Measurements from ENCODE around the gene SLC38A8. TPM values are rescaled to one million over a fixed set of nuclear protein-coding genes. Genes with fewer than 3 reads are reported as not detected.

Gene SLC38A8
- total and polyA plus RNA-seq, 4 donors: 0.08 to 1.0 (median 0.32) TPM

- H3K36me3 ChIP-seq (ENCODE audit: control insufficient read depth in 4 of 4, insufficient read depth in 3 of 4, low read depth in 1 of 4, low read length in 3 of 4): peaks cover 18 to 97% (median 69%) of the 10 kb centered on the region in 4 donors
- no peak overlapping the region for H3K4me3 ChIP-seq (ENCODE audit: low read depth in 1 of 3, low read length in 3 of 3)
- TF ChIP-seq TAF1 (conservative IDR thresholded peaks at IDR 0.05) (no peak), GABPA (IDR thresholded peaks at IDR 0.05 in 1 of 2, conservative IDR thresholded peaks at IDR 0.05 in 1 of 2) (no peak), JUND (IDR thresholded peaks at IDR 0.05) (no peak), SP1 (IDR thresholded peaks at IDR 0.05) (no peak), RAD21 (IDR thresholded peaks at IDR 0.05) (no peak), HNF4G (IDR thresholded peaks at IDR 0.05) (no peak), ATF3 (IDR thresholded peaks at IDR 0.05) (no peak)
- H3K9ac ChIP-seq (ENCODE audit: low read depth in 1 of 2, low read length in 2 of 2): no peak overlapping the region
- no peak overlapping the region for H3K27ac ChIP-seq (ENCODE audit: low read depth in 1 of 2, low read length in 2 of 2)
- H3K9me3 ChIP-seq (ENCODE audit: control insufficient read depth in 4 of 4, low read length in 3 of 4): no peaks in the 10 kb centered on the region
- no peaks in the 10 kb centered on the region for H3K4me1 ChIP-seq (ENCODE audit: control insufficient read depth in 4 of 4, insufficient read depth in 4 of 4, low read length in 3 of 4)
- H3K27me3 ChIP-seq (ENCODE audit: control insufficient read depth in 4 of 4, insufficient read depth in 4 of 4, low read length in 3 of 4): no peaks in the 10 kb centered on the region
- DNase-seq (ENCODE audit: low spot score): no peak
- 92% methylated on average over 7 of the region's 7 CpGs for WGBS
Measured at GRCh38 chr16:84056933-84057332, 14.3 kb upstream of the SLC38A8 start.

GRCh38 chr16:84055801-84056634 is 13.4 kb upstream of the SLC38A8 start:
- no peaks in the 10 kb centered on the region for H3K27me3 ChIP-seq (ENCODE audit: control insufficient read depth in 4 of 4, insufficient read depth in 4 of 4, low read length in 3 of 4)
- DNase-seq (ENCODE audit: low spot score): no peak
- H3K27ac ChIP-seq (ENCODE audit: low read depth in 1 of 2, low read length in 2 of 2): no peak overlapping the region
- no peak overlapping the region for H3K4me3 ChIP-seq (ENCODE audit: low read depth in 1 of 3, low read length in 3 of 3)
- H3K36me3 ChIP-seq (ENCODE audit: control insufficient read depth in 4 of 4, insufficient read depth in 3 of 4, low read depth in 1 of 4, low read length in 3 of 4): peaks cover 16 to 90% (median 63%) of the 10 kb centered on the region in 4 donors
- no peak for TF ChIP-seq EGR1 (IDR thresholded peaks at IDR 0.05; ENCODE audit: low read depth in 2 of 2)
- no peak for TF ChIP-seq CTCF (IDR thresholded peaks at IDR 0.05; ENCODE audit: low read depth, low read length, missing input control)
- no peak for TF ChIP-seq ATF3 (IDR thresholded peaks at IDR 0.05)
- TF ChIP-seq FOXA1 (IDR thresholded peaks at IDR 0.05): no peak
- TF ChIP-seq HNF4G (IDR thresholded peaks at IDR 0.05): no peak
- no peak for TF ChIP-seq FOXA2 (IDR thresholded peaks at IDR 0.05)
- TF ChIP-seq RXRA (IDR thresholded peaks at IDR 0.05): no peak
- no peak for TF ChIP-seq YY1 (IDR thresholded peaks at IDR 0.05)
- no peak for TF ChIP-seq REST (IDR thresholded peaks at IDR 0.05)
- no peak for TF ChIP-seq HNF4A (conservative IDR thresholded peaks at IDR 0.05)
- no peak for TF ChIP-seq TAF1 (conservative IDR thresholded peaks at IDR 0.05)
- no peaks in the 10 kb centered on the region for H3K4me1 ChIP-seq (ENCODE audit: control insufficient read depth in 4 of 4, insufficient read depth in 4 of 4, low read length in 3 of 4)
- H3K9me3 ChIP-seq (ENCODE audit: control insufficient read depth in 4 of 4, low read length in 3 of 4): no peaks in the 10 kb centered on the region
- H3K9ac ChIP-seq (ENCODE audit: low read depth in 1 of 2, low read length in 2 of 2): no peak overlapping the region
- 96% methylated on average over 19 of the region's 19 CpGs for WGBS

Data from liver (tissue), 9 donors.